A375 (cell line): ENCODE data around the gene OR6B1. TPM values are rescaled to one million over a fixed set of nuclear protein-coding genes. Genes with fewer than 3 reads are reported as not detected.

ENCODE experiments used
- total RNA-seq: library from RNA; depleted of rRNA; stranded (reverse); fragments of >200 nt; shearing (Covaris generic); gene quantifications from 2 replicates; pipeline ENCODE4 v1.2.3, GENCODE V29; 2014; rRNA removed

OR6B1 gene
- not detected in 2 replicates for total RNA-seq

DNA sequence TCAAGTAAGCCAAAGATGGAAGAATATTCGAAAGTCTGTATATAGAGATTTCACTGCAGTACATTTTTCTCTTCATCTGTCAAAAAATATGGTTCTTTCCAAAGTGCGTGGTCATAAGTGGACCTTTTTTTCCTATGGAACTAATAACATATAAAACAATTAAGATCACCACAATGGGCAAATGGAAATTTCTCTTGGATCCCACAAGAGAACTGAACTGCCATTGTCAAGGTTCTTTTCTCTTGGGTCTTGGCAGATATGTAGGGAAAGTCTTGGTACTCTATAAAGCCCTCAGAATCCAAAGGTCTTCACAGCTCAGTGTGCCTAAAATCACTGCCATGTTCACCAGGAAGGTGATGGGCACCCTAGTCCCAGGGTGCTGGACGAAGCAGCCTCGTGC, at the start of gene OR6B1:
OR6B1 (plus strand) TSS at position 301 of the 400 bp plus-strand sequence. CDS start 3,677 bp downstream, outside the sequence.

GRCh38 chr7:143954544-143954943, 45.6 kb upstream of the OR6B1 start, which contains the start of gene OR2F1:
Gene OR2F1, plus strand, starts transcription at chr7:143954844. Its CDS starts 5,127 bp downstream, at chr7:143959971.

DNA sequence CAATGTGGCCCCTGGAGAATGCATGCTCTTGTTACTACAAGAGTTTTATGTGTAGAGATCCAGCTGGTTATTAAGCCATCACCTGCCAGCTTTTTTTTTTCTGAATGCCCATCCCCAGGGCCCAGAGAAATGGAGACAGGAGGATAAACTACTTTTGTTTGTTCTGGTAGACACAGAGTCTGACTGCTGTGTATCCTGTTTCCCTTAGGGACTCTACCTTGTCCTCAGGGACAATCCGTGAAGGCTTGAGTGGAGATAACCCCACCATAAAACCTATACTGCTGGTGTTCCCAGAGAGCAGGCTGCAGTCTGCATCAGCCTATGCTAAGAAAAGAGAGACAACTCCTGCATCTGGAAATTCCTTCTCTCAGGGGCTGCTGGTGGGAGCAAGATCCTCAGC, 48.5 kb downstream of the OR6B1 start, which contains the start of gene OR2A5:
OR2A5 (plus strand) TSS at position 301 of the 400 bp plus-strand sequence. CDS start 1,454 bp downstream, outside the sequence.

Other genes with a start within 250 kb of the OR6B1 start
- gene CTAGE6, start 242.6 kb upstream of the OR6B1 start, total RNA-seq = not detected in 2 replicates
- gene TCAF1, start 98.1 kb upstream of the OR6B1 start, total RNA-seq = 27.6 and 30.8 TPM in 2 replicates
- gene OR2F2, start 65.1 kb upstream of the OR6B1 start, total RNA-seq = not detected in 2 replicates
- gene OR2F1, start 45.5 kb upstream of the OR6B1 start, total RNA-seq = 0.05 TPM in 1 of 2 replicates, not detected in the other
- gene OR2A5, start 48.6 kb downstream of the OR6B1 start, total RNA-seq = not detected in 2 replicates
- gene OR2A25, start 69.5 kb downstream of the OR6B1 start, total RNA-seq = not detected in 2 replicates
- gene OR2A12, start 86.0 kb downstream of the OR6B1 start, total RNA-seq = not detected in 2 replicates
- gene OR2A2, start 109.3 kb downstream of the OR6B1 start, total RNA-seq = not detected in 2 replicates
- gene OR2A14, start 122.9 kb downstream of the OR6B1 start, total RNA-seq = not detected in 2 replicates
- gene CTAGE4, start 183.1 kb downstream of the OR6B1 start, total RNA-seq = not detected in 2 replicates
- 0.03 TPM in 1 of 2 replicates, not detected in the other for gene ARHGEF35, start 195.5 kb downstream of the OR6B1 start, total RNA-seq
- not detected in 2 replicates for gene OR2A42, start 239.3 kb downstream of the OR6B1 start, total RNA-seq